Measurements from ENCODE around the gene TEX11. TPM values are rescaled to one million over a fixed set of nuclear protein-coding genes. Genes with fewer than 3 reads are reported as not detected.
A peak's percentile ranks its signal among the peaks of the same experiment; 100 is the strongest.
"Not testable (repeated sequence)": the region's sequence is repeated elsewhere in the genome, so short reads cannot be mapped to it uniquely, and the experiment has no call there.

TEX11 gene
- polyA plus RNA-seq, 1 experiment = not detected

GRCh38 chrX:70605352-70605751 lies 303.2 kb downstream of the TEX11 start:
- H3K27me3 ChIP-seq (ENCODE audit: control insufficient read depth, insufficient read depth, low read length) = no peaks in the 10 kb centered on the region
- no peak for TF ChIP-seq CTCF (IDR thresholded peaks at IDR 0.05; ENCODE audit: low read depth, low read length)
- ChIA-PET CTCF (interaction anchor here (0.8 kb wide), 1 partner anchor 472 kb away, joined by 3 read pairs; the partner anchor contains the start of gene IGBP1), POLR2A (no interaction called here)
- H3K4me3 ChIP-seq (ENCODE audit: low read depth, low read length) = no peak overlapping the region
- H3K27ac ChIP-seq (ENCODE audit: low read depth, low read length) = no peak overlapping the region
- no peak for DNase-seq (ENCODE audit: low read depth, low spot score)
- H3K9me3 ChIP-seq (ENCODE audit: control insufficient read depth, insufficient read depth, low read length) = no peaks in the 10 kb centered on the region

GRCh38 chrX:70592091-70592490 lies 316.4 kb downstream of the TEX11 start:
- ChIA-PET CTCF (no interaction called here), POLR2A (no interaction called here)
- peak; percentile 4 for DNase-seq (ENCODE audit: low read depth, low spot score)
- H3K27me3 ChIP-seq (ENCODE audit: control insufficient read depth, insufficient read depth, low read length) = no peaks in the 10 kb centered on the region
- no peak for TF ChIP-seq CTCF (IDR thresholded peaks at IDR 0.05; ENCODE audit: low read depth, low read length)
- H3K9me3 ChIP-seq (ENCODE audit: control insufficient read depth, insufficient read depth, low read length) = no peaks in the 10 kb centered on the region
- H3K4me3 ChIP-seq (ENCODE audit: low read depth, low read length) = no peak overlapping the region
- no peak overlapping the region for H3K27ac ChIP-seq (ENCODE audit: low read depth, low read length)

GRCh38 chrX:70587158-70587557 lies 321.4 kb downstream of the TEX11 start:
- H3K9me3 ChIP-seq (ENCODE audit: control insufficient read depth, insufficient read depth, low read length); CTCF ChIA-PET; POLR2A ChIA-PET; DNase-seq (ENCODE audit: low read depth, low spot score); H3K27me3 ChIP-seq (ENCODE audit: control insufficient read depth, insufficient read depth, low read length); H3K27ac ChIP-seq (ENCODE audit: low read depth, low read length); H3K4me3 ChIP-seq (ENCODE audit: low read depth, low read length): not testable (repeated sequence)

- no peak for TF ChIP-seq CTCF (IDR thresholded peaks at IDR 0.05; ENCODE audit: low read depth, low read length)
- DNase-seq (ENCODE audit: low read depth, low spot score) = no peak
These were observed 331.1 kb downstream of the TEX11 start for GRCh38 chrX:70577442-70577841.

GRCh38 chrX:70569922-70570576 lies 338.5 kb downstream of the TEX11 start:
- H3K27me3 ChIP-seq (ENCODE audit: control insufficient read depth, insufficient read depth, low read length); H3K27ac ChIP-seq (ENCODE audit: low read depth, low read length); POLR2A ChIA-PET; DNase-seq (ENCODE audit: low read depth, low spot score); H3K9me3 ChIP-seq (ENCODE audit: control insufficient read depth, insufficient read depth, low read length); H3K4me3 ChIP-seq (ENCODE audit: low read depth, low read length); CTCF ChIA-PET: not testable (repeated sequence)

More at GRCh38 chrX:70577442-70577841, 331.1 kb downstream of the TEX11 start:
- Histone ChIP-seq H3K27ac (ENCODE audit: low read depth, low read length) (no peak overlapping the region), H3K27me3 (ENCODE audit: control insufficient read depth, insufficient read depth, low read length) (no peaks in the 10 kb centered on the region), H3K9me3 (ENCODE audit: control insufficient read depth, insufficient read depth, low read length) (no peaks in the 10 kb centered on the region), H3K4me3 (ENCODE audit: low read depth, low read length) (no peak overlapping the region)
- CTCF ChIA-PET = no interaction called here
- POLR2A ChIA-PET = no interaction called here

GRCh38 chrX:70554948-70555347 lies 353.6 kb downstream of the TEX11 start:
- TF ChIP-seq CTCF (IDR thresholded peaks at IDR 0.05; ENCODE audit: low read depth, low read length) = no peak
- H3K27ac ChIP-seq (ENCODE audit: low read depth, low read length) = no peak overlapping the region
- ChIA-PET CTCF (interaction anchor here (1.4 to 1.5 kb wide), 3 partner anchors 78 to 119 kb away, joined by 3 to 12 read pairs (median 8); no protein-coding TSS in a partner anchor), POLR2A (no interaction called here)
- no peak overlapping the region for H3K4me3 ChIP-seq (ENCODE audit: low read depth, low read length)
- DNase-seq (ENCODE audit: low read depth, low spot score) = no peak
- H3K27me3 ChIP-seq (ENCODE audit: control insufficient read depth, insufficient read depth, low read length) = no peaks in the 10 kb centered on the region
- H3K9me3 ChIP-seq (ENCODE audit: control insufficient read depth, insufficient read depth, low read length) = no peaks in the 10 kb centered on the region

All from AG04450 (cell line).